Measurements from ENCODE around the gene DCLK1. TPM values are rescaled to one million over a fixed set of nuclear protein-coding genes. Genes with fewer than 3 reads are reported as not detected.

DCLK1 gene
- total RNA-seq, 1 donor from 2014 or later: 22.6 TPM

GRCh38 chr13:35957241-35957731 is 173.9 kb downstream of the DCLK1 start:
- intact Hi-C loops (cut with DNase I): loop anchor here (5.0 kb wide), 1 partner anchor 235 kb away; no protein-coding TSS in a partner anchor
- peak overlapping the region in 1 of 2 donors; percentile 44 for H3K27ac ChIP-seq
- no peaks in the 10 kb centered on the region for H3K27me3 ChIP-seq
- H3K9me3 ChIP-seq: no peaks in the 10 kb centered on the region
- H3K4me3 ChIP-seq: no peak overlapping the region
- TF ChIP-seq CTCF (IDR thresholded peaks at IDR 0.05): no peak
- DNase-seq (ENCODE audit: low spot score in 2 of 2): no peak
- H3K4me1 ChIP-seq: no peaks in the 10 kb centered on the region
- H3K36me3 ChIP-seq: no peaks in the 10 kb centered on the region

- Histone ChIP-seq H3K4me1 (no peaks in the 10 kb centered on the region), H3K4me3 (no peak overlapping the region), H3K36me3 (no peaks in the 10 kb centered on the region), H3K27me3 (no peaks in the 10 kb centered on the region), H3K27ac (peak overlapping the region in 1 of 2 donors; percentile 37), H3K9me3 (no peaks in the 10 kb centered on the region)
- no peak for DNase-seq (ENCODE audit: low spot score in 2 of 2)
- intact Hi-C loops (cut with DNase I): loop anchor here (5.0 kb wide), 1 partner anchor 234 kb away; no protein-coding TSS in a partner anchor
- TF ChIP-seq CTCF (IDR thresholded peaks at IDR 0.05): no peak
These were observed 175.1 kb downstream of the DCLK1 start for GRCh38 chr13:35956074-35956473.

DNA sequence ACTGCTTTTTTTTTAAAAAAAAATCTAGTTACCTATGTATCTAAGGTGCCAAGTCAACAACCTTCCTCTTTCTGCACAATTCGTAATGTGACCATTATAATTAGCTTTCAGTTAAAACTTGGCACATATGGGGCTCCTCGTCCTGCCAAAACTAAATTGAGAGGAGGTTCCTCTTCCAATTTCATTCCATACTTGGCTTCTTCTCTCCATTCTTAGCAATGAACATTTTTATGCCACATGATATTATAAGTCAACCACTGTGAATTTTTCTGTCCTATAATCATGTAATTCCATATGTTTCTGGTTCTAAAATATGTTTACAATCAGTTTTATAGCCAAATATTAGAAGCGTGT is 177.0 kb downstream of the DCLK1 start:
- H3K27me3 ChIP-seq: no peaks in the 10 kb centered on the region
- no peaks in the 10 kb centered on the region for H3K4me1 ChIP-seq
- intact Hi-C loops (cut with DNase I): no loop called here
- no peak for DNase-seq (ENCODE audit: low spot score in 2 of 2)
- TF ChIP-seq CTCF (IDR thresholded peaks at IDR 0.05): no peak
- H3K27ac ChIP-seq: no peak overlapping the region
- no peak overlapping the region for H3K4me3 ChIP-seq
- H3K9me3 ChIP-seq: no peaks in the 10 kb centered on the region
- H3K36me3 ChIP-seq: no peaks in the 10 kb centered on the region

DNA sequence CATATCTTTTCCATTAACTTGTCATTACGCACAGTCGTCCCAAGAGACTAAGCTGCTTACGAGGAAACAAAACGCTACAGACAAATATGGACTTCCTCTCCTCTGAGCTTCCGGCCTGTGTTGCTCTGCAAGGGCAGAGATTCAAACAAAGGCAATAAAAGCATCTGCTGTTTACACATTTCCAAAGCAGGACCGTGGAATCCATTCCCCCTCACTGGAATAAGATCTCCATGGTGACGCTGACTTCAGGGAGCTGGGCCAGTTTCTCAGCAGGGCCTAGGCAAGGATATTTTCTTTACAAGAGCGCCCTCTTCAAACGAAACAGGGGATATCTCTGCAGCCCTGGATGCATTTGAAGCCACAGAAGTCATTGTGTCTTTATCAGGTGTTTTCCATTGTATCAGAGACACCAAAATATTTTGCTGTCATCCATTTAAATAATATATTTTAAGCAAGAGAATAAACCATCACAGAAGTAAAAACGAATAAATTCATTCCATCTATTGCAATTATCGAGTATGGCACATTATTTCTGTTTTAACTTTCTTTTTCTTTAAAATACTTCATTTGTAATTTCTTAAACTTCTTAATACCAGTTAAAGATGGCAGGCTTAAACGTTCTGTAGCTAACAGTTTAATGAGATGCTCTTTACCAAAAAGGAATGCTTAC is 177.5 kb downstream of the DCLK1 start:
- H3K9me3 ChIP-seq: no peaks in the 10 kb centered on the region
- TF ChIP-seq CTCF (IDR thresholded peaks at IDR 0.05): peak; percentile 10 to 50 (median 46)
- peak in 1 of 2 donors; percentile 83 for DNase-seq (ENCODE audit: low spot score in 2 of 2)
- H3K27ac ChIP-seq: no peak overlapping the region
- H3K4me1 ChIP-seq: no peaks in the 10 kb centered on the region
- H3K4me3 ChIP-seq: no peak overlapping the region
- intact Hi-C loops (cut with DNase I): no loop called here
- H3K27me3 ChIP-seq: no peaks in the 10 kb centered on the region
- H3K36me3 ChIP-seq: no peaks in the 10 kb centered on the region

DNA sequence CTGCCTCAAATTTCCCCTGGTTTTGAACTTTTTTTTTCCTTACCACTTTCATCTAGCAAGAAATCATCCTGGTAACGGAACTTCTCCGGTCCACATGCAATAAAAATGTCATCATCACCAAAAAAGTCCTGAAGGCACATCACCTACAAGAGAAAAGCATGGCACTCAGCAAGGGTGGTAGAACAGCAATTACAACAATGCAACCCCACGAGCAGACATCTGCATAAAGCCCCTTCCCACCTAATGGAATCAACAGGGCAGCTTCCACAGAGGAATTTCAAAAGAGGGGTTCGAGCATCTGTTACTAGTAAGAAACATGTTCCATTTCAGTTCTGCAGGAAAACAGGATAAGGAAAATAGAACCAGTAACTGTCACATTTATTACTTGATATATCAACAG is 183.9 kb downstream of the DCLK1 start:
- Histone ChIP-seq H3K4me1 (no peaks in the 10 kb centered on the region), H3K9me3 (peaks cover 0 to 6% of the 10 kb centered on the region in 2 donors), H3K36me3 (no peaks in the 10 kb centered on the region), H3K27ac (no peak overlapping the region), H3K27me3 (no peaks in the 10 kb centered on the region), H3K4me3 (no peak overlapping the region)
- DNase-seq (ENCODE audit: low spot score in 2 of 2): no peak
- intact Hi-C loops (cut with DNase I): no loop called here
- no peak for TF ChIP-seq CTCF (IDR thresholded peaks at IDR 0.05)

Data from ascending aorta (tissue), 2 donors.